Lower lobe of right lung (tissue), 2 donors: ENCODE data around the gene GLYATL1B. TPM values are rescaled to one million over a fixed set of nuclear protein-coding genes. Genes with fewer than 3 reads are reported as not detected.

ENCODE experiments used
- ATAC-seq, 2 donors: fragments of 200-7000 bp; cut with Tn5 transposase; one replicate each; pipeline ENCODE4 v1.9.1; 2020 to 2022; ENCODE audit warnings: mild to moderate bottlenecking in 2 of 2, moderate library complexity in 2 of 2
- DNase-seq: peaks from one replicate; pipeline ENCODE4 v3.0.0-alpha.2; 2020
- H3K27ac ChIP-seq: fragments of 200-600 bp; one replicate; pipeline ENCODE4 v1.8.0; 2022
- H3K27me3 ChIP-seq: fragments of 200-600 bp; one replicate; pipeline ENCODE4 v1.8.0; 2022; ENCODE audit warnings: low read depth
- H3K36me3 ChIP-seq: fragments of 200-600 bp; one replicate; pipeline ENCODE4 v1.8.0; 2022; ENCODE audit warnings: mild to moderate bottlenecking
- H3K4me1 ChIP-seq: fragments of 200-600 bp; one replicate; pipeline ENCODE4 v1.8.0; 2022
- H3K4me3 ChIP-seq: fragments of 200-600 bp; one replicate; pipeline ENCODE4 v1.8.0; 2022; ENCODE audit warnings: mild to moderate bottlenecking
- H3K9me3 ChIP-seq: fragments of 200-600 bp; one replicate; pipeline ENCODE4 v1.8.0; 2022
- intact Hi-C: fragments of 100-400 bp; cut with DNase I; formaldehyde crosslinking; loops from one replicate; pipeline ENCODE4 v1.11.0; 2022
- total RNA-seq: library from RNA; stranded (reverse); fragmentation: NEBNext Ultra II Directional; extraction: Animal tissue kit (Norgen Biotek cat#: 25700); gene quantifications from one replicate; pipeline ENCODE4 v1.2.1, GENCODE V29; 2021
- TF ChIP-seq, protein P1 (sequence below): fragments of 200-600 bp; IDR thresholded peaks from one replicate; pipeline ENCODE4 v1.8.0; 2022; ENCODE audit warnings: antibody characterized with exemption, mild to moderate bottlenecking
- donor health status: DM: no; HTN: yes; CAD: no; lungs with severe emphysema.

GLYATL1B gene
- total RNA-seq, 1 donor from 2014 or later, result not detected

DNA sequence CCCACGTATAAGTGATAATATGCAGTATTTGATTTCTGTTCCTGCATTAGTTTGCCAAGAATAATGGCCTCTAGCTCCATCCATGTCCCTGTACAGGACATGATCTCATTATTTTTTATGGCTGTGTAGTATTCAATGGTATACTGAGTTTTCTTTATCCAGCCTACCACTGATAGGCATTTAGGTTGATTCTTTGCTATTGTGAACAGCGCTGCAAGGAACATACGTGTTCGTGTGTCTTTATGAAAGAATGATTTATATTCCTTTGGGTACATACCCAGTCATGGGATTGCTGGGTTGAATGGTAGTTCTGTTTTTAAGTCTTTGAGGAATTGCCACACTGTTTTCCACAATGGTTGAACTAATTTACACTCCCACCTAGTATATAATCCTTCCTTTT lies 55.1 kb downstream of the GLYATL1B start:
- TF ChIP-seq, protein P1, sequence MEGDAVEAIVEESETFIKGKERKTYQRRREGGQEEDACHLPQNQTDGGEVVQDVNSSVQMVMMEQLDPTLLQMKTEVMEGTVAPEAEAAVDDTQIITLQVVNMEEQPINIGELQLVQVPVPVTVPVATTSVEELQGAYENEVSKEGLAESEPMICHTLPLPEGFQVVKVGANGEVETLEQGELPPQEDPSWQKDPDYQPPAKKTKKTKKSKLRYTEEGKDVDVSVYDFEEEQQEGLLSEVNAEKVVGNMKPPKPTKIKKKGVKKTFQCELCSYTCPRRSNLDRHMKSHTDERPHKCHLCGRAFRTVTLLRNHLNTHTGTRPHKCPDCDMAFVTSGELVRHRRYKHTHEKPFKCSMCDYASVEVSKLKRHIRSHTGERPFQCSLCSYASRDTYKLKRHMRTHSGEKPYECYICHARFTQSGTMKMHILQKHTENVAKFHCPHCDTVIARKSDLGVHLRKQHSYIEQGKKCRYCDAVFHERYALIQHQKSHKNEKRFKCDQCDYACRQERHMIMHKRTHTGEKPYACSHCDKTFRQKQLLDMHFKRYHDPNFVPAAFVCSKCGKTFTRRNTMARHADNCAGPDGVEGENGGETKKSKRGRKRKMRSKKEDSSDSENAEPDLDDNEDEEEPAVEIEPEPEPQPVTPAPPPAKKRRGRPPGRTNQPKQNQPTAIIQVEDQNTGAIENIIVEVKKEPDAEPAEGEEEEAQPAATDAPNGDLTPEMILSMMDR, result no peak
- Histone ChIP-seq H3K9me3 (no peaks in the 10 kb centered on the region), H3K27ac (no peak overlapping the region), H3K27me3 (no peaks in the 10 kb centered on the region), H3K4me3 (no peak overlapping the region), H3K4me1 (peaks cover 35% of the 10 kb centered on the region), H3K36me3 (peaks cover 24% of the 10 kb centered on the region)
- intact Hi-C loops, result no loop called here
- DNase-seq (no peak), ATAC-seq (no peak)

DNA sequence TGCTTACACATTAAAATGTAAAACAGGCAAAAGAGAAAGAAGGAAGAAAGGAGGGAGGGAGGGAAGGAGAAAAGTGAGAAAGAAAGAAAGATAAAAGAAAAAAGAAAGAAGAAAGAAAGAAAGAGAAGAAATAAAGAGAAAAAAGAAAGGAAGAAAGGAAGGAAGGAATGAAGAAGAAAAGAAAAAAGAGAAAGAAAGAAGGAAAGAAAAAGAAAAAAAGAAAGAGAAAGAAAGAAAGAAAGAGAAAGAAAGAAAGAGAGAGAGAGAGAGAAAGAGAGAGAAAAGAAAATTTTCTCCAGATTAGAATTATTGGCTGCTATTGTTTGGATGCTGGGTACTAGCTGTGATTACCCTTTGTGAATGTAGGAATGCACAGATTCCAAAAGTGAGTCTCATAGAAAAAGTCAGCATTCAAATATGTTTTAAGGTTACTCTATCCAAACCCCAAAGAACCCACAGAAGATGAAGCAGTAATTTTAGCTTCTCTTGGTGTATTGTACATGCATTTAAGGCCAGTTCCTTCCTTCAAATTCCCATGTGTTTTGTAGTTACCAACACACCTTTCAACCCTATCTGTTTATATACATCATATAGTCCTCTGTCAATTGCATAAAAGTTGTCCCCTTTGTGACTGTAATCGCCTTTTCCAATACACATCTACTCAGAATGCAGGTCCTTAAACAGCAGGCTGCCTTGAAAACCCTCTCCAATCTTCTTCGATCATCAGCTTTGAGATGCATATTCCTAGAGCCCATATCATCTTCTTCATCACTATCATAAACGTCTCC lies 55.8 kb downstream of the GLYATL1B start:
- TF ChIP-seq, protein P1, result no peak
- Histone ChIP-seq H3K4me3 (peak overlapping the region; percentile 81), H3K27ac (peak overlapping the region; percentile 96), H3K36me3 (peaks cover 25% of the 10 kb centered on the region), H3K4me1 (peaks cover 35% of the 10 kb centered on the region), H3K27me3 (no peaks in the 10 kb centered on the region), H3K9me3 (no peaks in the 10 kb centered on the region)
- ATAC-seq (no peak), DNase-seq (no peak)
- intact Hi-C loops, result no loop called here

DNA sequence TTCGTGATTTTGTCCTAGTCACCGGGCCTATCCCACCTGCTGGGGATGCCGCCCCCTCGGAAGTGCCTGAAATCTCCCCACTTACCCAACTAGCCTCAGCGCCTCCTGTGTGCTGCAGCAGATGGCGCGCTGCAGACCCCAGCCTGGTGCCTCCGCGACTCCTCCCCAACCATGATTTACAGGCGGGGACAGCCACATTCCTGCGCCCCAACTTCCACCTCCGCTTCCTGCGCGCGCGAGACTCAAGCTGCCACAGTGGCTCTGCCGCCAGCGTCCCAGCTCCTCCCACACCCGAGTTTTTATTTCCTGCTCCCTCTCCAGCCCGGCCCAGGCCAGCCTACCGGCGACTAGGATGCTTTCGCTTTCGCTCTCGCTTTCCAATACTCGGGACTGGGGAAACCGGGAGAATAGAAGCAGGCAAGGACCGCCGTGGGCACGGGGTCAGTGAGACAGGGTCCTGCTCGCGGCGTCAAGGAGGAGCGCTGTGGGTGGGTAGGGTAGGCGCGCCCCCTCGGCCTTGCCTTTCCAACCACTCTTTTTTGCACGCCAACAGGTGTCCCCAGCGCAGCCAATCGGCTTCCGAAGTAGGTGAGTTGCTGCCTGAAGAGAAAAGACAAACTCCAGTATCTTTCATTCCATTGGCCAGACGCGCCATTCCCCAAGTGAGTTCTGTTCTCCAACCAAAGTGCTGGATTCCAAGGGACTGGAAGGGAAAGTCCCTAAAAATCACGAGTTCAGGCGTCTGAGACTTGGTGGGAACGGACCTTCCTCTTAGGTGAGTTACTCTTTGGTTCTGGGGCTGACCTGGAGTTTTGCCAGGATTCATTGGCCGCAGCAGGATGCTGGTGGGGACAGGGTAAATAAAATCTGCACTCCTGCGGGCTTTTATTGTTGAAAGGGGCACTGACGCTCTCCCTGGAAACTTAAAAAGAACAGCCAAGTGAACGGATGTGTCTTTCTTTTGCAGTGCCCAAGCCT lies 56.7 kb downstream of the GLYATL1B start, which contains the start of gene FAM111A:
Gene FAM111A (plus strand): TSS at position 327 of the 978 bp plus-strand sequence. CDS start 6,017 bp downstream, outside the sequence.
- Histone ChIP-seq H3K36me3 (peaks cover 27% of the 10 kb centered on the region), H3K27me3 (no peaks in the 10 kb centered on the region), H3K4me1 (peaks cover 35% of the 10 kb centered on the region), H3K27ac (peak within 1 kb of the TSS; percentile 96), H3K9me3 (no peaks in the 10 kb centered on the region), H3K4me3 (peak within 1 kb of the TSS; percentile 81)
- intact Hi-C loops, result no loop called here
- DNase-seq (peak; percentile 95), ATAC-seq (peak; percentile 96 to 97)
- TF ChIP-seq, protein P1, result peak; percentile 30

DNA sequence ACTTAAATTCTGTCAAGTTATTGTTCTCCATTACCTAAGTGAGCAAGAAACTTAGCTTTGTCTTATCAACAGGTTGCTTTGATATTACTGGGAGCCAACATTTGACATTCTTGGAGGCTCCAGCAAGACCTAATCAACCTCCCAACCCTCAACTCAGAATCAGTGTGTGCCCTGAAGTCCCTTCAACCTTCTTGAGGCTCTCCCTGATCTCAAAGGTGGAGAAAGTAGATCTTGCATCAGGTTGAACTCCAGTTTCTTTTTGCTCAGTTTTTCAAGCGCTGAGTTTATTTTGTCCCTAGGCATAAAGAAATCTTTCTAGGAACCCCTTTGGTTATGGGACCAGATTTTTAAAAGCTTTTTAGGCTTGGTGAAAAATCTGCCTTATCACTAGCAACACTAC lies 58.0 kb downstream of the GLYATL1B start:
- intact Hi-C loops, result no loop called here
- peak overlapping the region; percentile 81 for H3K4me3 ChIP-seq
- H3K9me3 ChIP-seq, result no peaks in the 10 kb centered on the region
- H3K36me3 ChIP-seq, result peaks cover 22% of the 10 kb centered on the region
- DNase-seq, result no peak
- no peak for ATAC-seq
- H3K27me3 ChIP-seq, result no peaks in the 10 kb centered on the region
- TF ChIP-seq, protein P1, result no peak
- H3K4me1 ChIP-seq, result peaks cover 35% of the 10 kb centered on the region
- peak overlapping the region; percentile 96 for H3K27ac ChIP-seq

Other genes with a start within 250 kb of the GLYATL1B start
- gene GLYATL2, start 241.6 kb upstream of the GLYATL1B start, total RNA-seq, result not detected
- not detected for gene GLYATL1, start 146.8 kb upstream of the GLYATL1B start, total RNA-seq
- gene FAM111B, start 20.9 kb downstream of the GLYATL1B start, total RNA-seq, result 1.1 TPM
- gene FAM111A, start 56.5 kb downstream of the GLYATL1B start, total RNA-seq, result 68.4 TPM
- 51.7 TPM for gene DTX4, start 85.8 kb downstream of the GLYATL1B start, total RNA-seq
- 48.9 TPM for gene MPEG1, start 126.6 kb downstream of the GLYATL1B start, total RNA-seq